ENCODE measurements around the gene SLC52A3.

SLC52A3 gene

DNA sequence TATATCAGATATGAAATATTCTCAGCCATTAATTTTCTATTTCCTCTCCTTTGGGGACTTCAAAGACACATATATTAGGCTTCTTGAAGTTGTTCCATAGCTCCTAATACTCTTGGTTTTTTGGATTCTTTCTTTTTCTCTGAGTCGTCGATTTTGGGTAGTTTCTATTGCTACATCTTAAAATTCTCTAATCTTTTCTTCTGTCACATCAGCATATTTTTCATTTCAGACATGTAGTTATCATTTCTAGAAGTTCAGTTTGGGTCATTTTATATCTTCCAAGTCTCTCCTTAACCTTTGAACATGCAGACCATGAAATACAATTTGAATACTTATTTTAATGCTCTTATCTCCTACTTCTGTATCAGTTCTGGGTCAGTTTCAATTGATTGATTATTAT, 53.8 kb downstream of the SLC52A3 start:
- H3K27me3 Mint-ChIP-seq, result peaks cover 47 to 50% of the 10 kb centered on the region in 2 donors
- H3K4me1 Mint-ChIP-seq (ENCODE audit: low read depth in 2 of 2), result peaks cover 0 to under 1% of the 10 kb centered on the region in 2 donors
- no peaks in the 10 kb centered on the region for H3K36me3 Mint-ChIP-seq (ENCODE audit: insufficient read depth)
- ATAC-seq (replicated peaks) (no peak), DNase-seq (no peak)
- no peak overlapping the region for H3K4me3 Mint-ChIP-seq
- no peaks in the 10 kb centered on the region for H3K9me3 Mint-ChIP-seq
- no peak overlapping the region for H3K27ac Mint-ChIP-seq

DNA sequence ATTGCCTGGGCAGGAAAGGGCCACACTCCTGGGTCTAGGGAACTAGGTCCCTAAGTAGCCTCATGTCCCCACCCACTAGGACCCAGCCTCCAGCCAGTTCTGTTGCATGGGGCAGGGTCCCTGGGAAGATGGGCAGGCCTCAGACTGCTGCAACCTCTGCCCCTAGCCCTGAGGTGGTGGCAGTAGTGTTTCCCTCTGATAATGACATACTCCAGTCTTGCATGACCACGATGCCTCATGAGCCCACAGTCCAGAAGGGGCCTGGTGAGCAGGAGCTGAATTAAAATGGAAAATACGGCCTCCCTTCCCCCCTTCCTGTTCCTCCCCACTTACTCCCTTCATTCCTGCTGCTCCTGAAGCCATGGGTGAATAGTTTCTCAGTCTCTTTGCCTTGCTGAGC, 56.7 kb downstream of the SLC52A3 start:
- H3K4me1 Mint-ChIP-seq (ENCODE audit: low read depth in 2 of 2), result peaks cover 0 to 2% of the 10 kb centered on the region in 2 donors
- no peak for DNase-seq
- H3K27me3 Mint-ChIP-seq, result peaks cover 40 to 43% of the 10 kb centered on the region in 2 donors
- no peak overlapping the region for H3K27ac Mint-ChIP-seq
- H3K9me3 Mint-ChIP-seq, result no peaks in the 10 kb centered on the region
- no peak overlapping the region for H3K4me3 Mint-ChIP-seq
- no peaks in the 10 kb centered on the region for H3K36me3 Mint-ChIP-seq (ENCODE audit: insufficient read depth)
- ATAC-seq (replicated peaks), result no peak

DNA sequence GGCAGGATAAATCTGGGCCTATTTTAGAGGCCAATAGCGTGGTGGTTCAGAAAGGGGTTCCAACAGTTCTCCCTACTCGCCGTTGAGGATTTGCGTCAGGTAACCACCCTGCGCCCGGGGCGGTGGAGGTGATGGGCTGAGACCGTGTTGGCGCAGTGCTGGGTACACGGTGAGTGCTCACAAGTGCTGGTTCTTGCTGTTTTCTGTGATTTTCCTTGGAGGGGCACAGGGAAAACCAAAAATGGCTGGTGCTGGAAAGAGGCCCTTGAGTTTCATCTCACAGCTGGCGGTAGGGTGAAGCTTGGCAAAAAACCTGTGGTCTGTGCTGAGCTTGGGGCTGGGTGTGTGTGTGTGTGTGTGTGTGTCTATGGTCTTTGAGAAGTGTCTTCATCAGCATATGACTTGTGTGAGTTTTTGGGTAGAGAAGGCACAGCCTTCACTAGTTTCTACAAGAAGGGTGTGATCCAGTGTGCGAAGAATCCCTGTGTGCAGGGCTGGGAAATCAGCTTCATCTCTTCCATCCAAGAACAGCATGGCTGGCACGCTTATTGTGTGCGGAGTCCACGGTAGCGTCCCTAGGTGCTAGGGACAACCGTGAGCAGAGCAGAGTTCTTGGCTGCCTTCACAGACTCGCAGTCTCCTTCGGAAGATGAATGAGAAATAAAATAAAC, 57.4 kb downstream of the SLC52A3 start:
- peaks cover 0 to 2% of the 10 kb centered on the region in 2 donors for H3K4me1 Mint-ChIP-seq (ENCODE audit: low read depth in 2 of 2)
- no peak overlapping the region for H3K27ac Mint-ChIP-seq
- H3K36me3 Mint-ChIP-seq (ENCODE audit: insufficient read depth), result no peaks in the 10 kb centered on the region
- no peak for ATAC-seq (replicated peaks)
- H3K9me3 Mint-ChIP-seq, result no peaks in the 10 kb centered on the region
- no peak for DNase-seq
- no peak overlapping the region for H3K4me3 Mint-ChIP-seq
- peaks cover 43 to 48% of the 10 kb centered on the region in 2 donors for H3K27me3 Mint-ChIP-seq
